Measurements from ENCODE around the gene DIDO1. TPM values are rescaled to one million over a fixed set of nuclear protein-coding genes. Genes with fewer than 3 reads are reported as not detected.

The DIDO1 gene
- total and polyA plus RNA-seq, 12 donors = 19.0 to 51.3 (median 37.3) TPM

- H3K27me3 ChIP-seq = no peaks in the 10 kb centered on the region
- WGBS, 4 donors = 92 to 97% (median 94%) methylated on average over 8 of the region's 8 CpGs
- no peaks in the 10 kb centered on the region for H3K9me3 ChIP-seq (replicated peaks in 1 of 3)
- no peak overlapping the region for H3K27ac ChIP-seq
- no peak for TF ChIP-seq POLR2A (IDR thresholded peaks at IDR 0.05)
- TF ChIP-seq, protein P1, sequence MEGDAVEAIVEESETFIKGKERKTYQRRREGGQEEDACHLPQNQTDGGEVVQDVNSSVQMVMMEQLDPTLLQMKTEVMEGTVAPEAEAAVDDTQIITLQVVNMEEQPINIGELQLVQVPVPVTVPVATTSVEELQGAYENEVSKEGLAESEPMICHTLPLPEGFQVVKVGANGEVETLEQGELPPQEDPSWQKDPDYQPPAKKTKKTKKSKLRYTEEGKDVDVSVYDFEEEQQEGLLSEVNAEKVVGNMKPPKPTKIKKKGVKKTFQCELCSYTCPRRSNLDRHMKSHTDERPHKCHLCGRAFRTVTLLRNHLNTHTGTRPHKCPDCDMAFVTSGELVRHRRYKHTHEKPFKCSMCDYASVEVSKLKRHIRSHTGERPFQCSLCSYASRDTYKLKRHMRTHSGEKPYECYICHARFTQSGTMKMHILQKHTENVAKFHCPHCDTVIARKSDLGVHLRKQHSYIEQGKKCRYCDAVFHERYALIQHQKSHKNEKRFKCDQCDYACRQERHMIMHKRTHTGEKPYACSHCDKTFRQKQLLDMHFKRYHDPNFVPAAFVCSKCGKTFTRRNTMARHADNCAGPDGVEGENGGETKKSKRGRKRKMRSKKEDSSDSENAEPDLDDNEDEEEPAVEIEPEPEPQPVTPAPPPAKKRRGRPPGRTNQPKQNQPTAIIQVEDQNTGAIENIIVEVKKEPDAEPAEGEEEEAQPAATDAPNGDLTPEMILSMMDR (IDR thresholded peaks at IDR 0.05) = no peak
- no peak for DNase-seq
- H3K4me3 ChIP-seq = no peak overlapping the region
- peaks cover 10 to 14% of the 10 kb centered on the region in 2 donors for H3K4me1 ChIP-seq (replicated peaks in 1 of 2)
- H3K36me3 ChIP-seq (replicated peaks in 1 of 2) = peaks cover 0 to 79% of the 10 kb centered on the region in 2 donors
- intact Hi-C loops (cut with DNase I) = no loop called here
Observed at GRCh38 chr20:62889411-62889810, 36.9 kb downstream of the DIDO1 start.

DNA sequence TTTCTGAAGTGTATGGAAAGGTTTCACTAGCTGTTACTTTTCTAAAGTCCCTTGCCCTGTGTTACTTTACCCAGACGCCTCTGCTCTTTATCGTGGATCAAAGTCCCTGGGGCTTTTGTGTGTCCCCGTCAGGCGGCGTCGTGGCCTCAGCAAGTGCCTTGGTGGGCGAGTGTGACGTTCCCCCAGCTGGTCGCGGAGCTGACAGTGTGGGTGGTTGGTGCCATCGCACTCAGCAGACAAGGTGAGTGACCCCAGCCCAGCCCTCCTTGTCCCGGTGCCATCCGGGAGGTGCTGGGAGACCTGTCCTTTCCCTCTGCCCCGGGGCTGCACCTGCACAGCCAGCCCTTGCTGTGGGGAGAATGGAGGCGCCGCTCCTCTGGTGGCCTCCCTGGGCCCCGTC is 37.4 kb downstream of the DIDO1 start:
- Histone ChIP-seq H3K4me3 (no peak overlapping the region), H3K36me3 (replicated peaks in 1 of 2) (peaks cover 0 to 74% of the 10 kb centered on the region in 2 donors), H3K27me3 (no peaks in the 10 kb centered on the region), H3K9me3 (replicated peaks in 1 of 3) (no peaks in the 10 kb centered on the region), H3K27ac (no peak overlapping the region), H3K4me1 (replicated peaks in 1 of 2) (peaks cover 10 to 14% of the 10 kb centered on the region in 2 donors)
- 91 to 97% (median 92%) methylated on average over 11 to 17 of the region's 17 CpGs for WGBS, 4 donors
- DNase-seq = no peak
- intact Hi-C loops (cut with DNase I) = no loop called here
- TF ChIP-seq POLR2A (IDR thresholded peaks at IDR 0.05) = no peak
- TF ChIP-seq, protein P1 (IDR thresholded peaks at IDR 0.05) = no peak

DNA sequence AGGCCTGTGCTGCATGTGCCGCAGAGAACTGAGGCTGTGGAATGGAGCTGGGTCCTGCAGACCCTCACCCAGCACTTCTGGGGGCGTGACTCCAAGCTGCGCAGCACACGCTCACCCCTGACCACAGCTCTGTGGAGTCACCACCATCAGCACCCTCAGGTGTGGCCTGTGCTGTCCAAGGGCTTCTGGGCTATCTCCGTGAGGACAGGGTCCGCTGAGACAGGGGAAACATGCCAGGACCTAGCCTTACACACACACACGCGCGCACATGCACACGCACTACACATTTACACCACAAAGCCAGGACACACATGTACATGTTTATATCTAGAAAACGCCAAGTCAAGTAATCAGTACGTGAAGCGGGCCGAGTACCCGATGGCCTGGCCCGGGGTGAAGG is 37.9 kb downstream of the DIDO1 start:
- Histone ChIP-seq H3K27me3 (no peaks in the 10 kb centered on the region), H3K4me1 (replicated peaks in 1 of 2) (peaks cover 10 to 14% of the 10 kb centered on the region in 2 donors), H3K27ac (peak overlapping the region in 3 of 5 donors; percentile 45 to 91 (median 80)), H3K36me3 (replicated peaks in 1 of 2) (peaks cover 0 to 69% of the 10 kb centered on the region in 2 donors), H3K9me3 (replicated peaks in 1 of 3) (no peaks in the 10 kb centered on the region), H3K4me3 (no peak overlapping the region)
- intact Hi-C loops (cut with DNase I) = no loop called here
- WGBS, 4 donors = 80 to 88% (median 85%) methylated on average over 10 to 16 of the region's 16 CpGs
- TF ChIP-seq, protein P1 (IDR thresholded peaks at IDR 0.05) = no peak
- no peak for TF ChIP-seq POLR2A (IDR thresholded peaks at IDR 0.05)
- no peak for DNase-seq

- Histone ChIP-seq H3K27ac (peak overlapping the region; percentile 36 to 91 (median 48)), H3K36me3 (replicated peaks in 1 of 2) (peaks cover 0 to 63% of the 10 kb centered on the region in 2 donors), H3K4me3 (no peak overlapping the region), H3K27me3 (no peaks in the 10 kb centered on the region), H3K9me3 (replicated peaks in 1 of 3) (no peaks in the 10 kb centered on the region), H3K4me1 (replicated peaks in 1 of 2) (peaks cover 10 to 14% of the 10 kb centered on the region in 2 donors)
- intact Hi-C loops (cut with DNase I) = no loop called here
- no peak for DNase-seq
- WGBS, 4 donors = 54 to 59% (median 57%) methylated on average over 5 to 7 of the region's 7 CpGs; no CpG with 5 or more reads in 1 of the 4 donors
- TF ChIP-seq POLR2A (IDR thresholded peaks at IDR 0.05) = no peak
- TF ChIP-seq, protein P1 (IDR thresholded peaks at IDR 0.05) = no peak
Observed at GRCh38 chr20:62887860-62888239, 38.5 kb downstream of the DIDO1 start.
